G401.6 (cell line): ENCODE results near the gene GALNT17.
A peak's percentile ranks its signal among the peaks of the same experiment; 100 is the strongest.

ENCODE experiments used
- FAIRE-seq: peaks from 2 replicates; lab custom pipeline; 2012; peaks lifted over from hg19 to GRCh38; lab: Jason Lieb, UNC

GALNT17 gene

GRCh38 chr7:71285571-71286145, 153.7 kb downstream of the GALNT17 start:
- no peak for FAIRE-seq

GRCh38 chr7:71286336-71286735, 154.4 kb downstream of the GALNT17 start:
- FAIRE-seq: no peak

GRCh38 chr7:71286924-71287323, 155.0 kb downstream of the GALNT17 start:
- FAIRE-seq: no peak

- FAIRE-seq: no peak
Measured at GRCh38 chr7:71290452-71290851, 158.5 kb downstream of the GALNT17 start.

GRCh38 chr7:71298378-71298777, 166.4 kb downstream of the GALNT17 start:
- no peak for FAIRE-seq

GRCh38 chr7:71300086-71300485, 168.1 kb downstream of the GALNT17 start:
- no peak for FAIRE-seq

GRCh38 chr7:71300603-71301002, 168.7 kb downstream of the GALNT17 start:
- no peak for FAIRE-seq

- FAIRE-seq: peak; percentile 95
Measured at GRCh38 chr7:71301167-71301566, 169.2 kb downstream of the GALNT17 start.

GRCh38 chr7:71303566-71303965, 171.6 kb downstream of the GALNT17 start:
- no peak for FAIRE-seq

GRCh38 chr7:71308096-71308495, 176.2 kb downstream of the GALNT17 start:
- no peak for FAIRE-seq

- FAIRE-seq: no peak
Measured at GRCh38 chr7:71311576-71311975, 179.6 kb downstream of the GALNT17 start.

GRCh38 chr7:71312755-71313490, 181.0 kb downstream of the GALNT17 start:
- no peak for FAIRE-seq

- no peak for FAIRE-seq
Measured at GRCh38 chr7:71313553-71313952, 181.6 kb downstream of the GALNT17 start.

- FAIRE-seq: no peak
Measured at GRCh38 chr7:71320916-71321315, 189.0 kb downstream of the GALNT17 start.

- no peak for FAIRE-seq
Measured at GRCh38 chr7:71322201-71322600, 190.3 kb downstream of the GALNT17 start.

GRCh38 chr7:71323726-71324125, 191.8 kb downstream of the GALNT17 start:
- no peak for FAIRE-seq

- no peak for FAIRE-seq
Measured at GRCh38 chr7:71325151-71325550, 193.2 kb downstream of the GALNT17 start.

- no peak for FAIRE-seq
Measured at GRCh38 chr7:71326595-71326994, 194.7 kb downstream of the GALNT17 start.

- FAIRE-seq: no peak
Measured at GRCh38 chr7:71327946-71328345, 196.0 kb downstream of the GALNT17 start.

- no peak for FAIRE-seq
Measured at GRCh38 chr7:71329030-71329660, 197.2 kb downstream of the GALNT17 start.

- no peak for FAIRE-seq
Measured at GRCh38 chr7:71332207-71332606, 200.3 kb downstream of the GALNT17 start.

- no peak for FAIRE-seq
Measured at GRCh38 chr7:71334541-71334940, 202.6 kb downstream of the GALNT17 start.

- no peak for FAIRE-seq
Measured at GRCh38 chr7:71338866-71339265, 206.9 kb downstream of the GALNT17 start.

- no peak for FAIRE-seq
Measured at GRCh38 chr7:71339924-71340323, 208.0 kb downstream of the GALNT17 start.
